ENCODE data around the gene ZBED6. TPM values are rescaled to one million over a fixed set of nuclear protein-coding genes. Genes with fewer than 3 reads are reported as not detected.

ZBED6 gene
- total and polyA plus RNA-seq, 2 experiments from 2014 or later: 2.5 to 4.8 TPM

- H3K9me2 ChIP-seq (ENCODE audit: insufficient read depth): peaks cover 13% of the 10 kb centered on the region
- H3K27me3 ChIP-seq (ENCODE audit: insufficient read depth): no peaks in the 10 kb centered on the region
- H3K4me2 ChIP-seq: peak overlapping the region; percentile 57
- TF ChIP-seq POLR2AphosphoS5 (IDR thresholded peaks at IDR 0.05; ENCODE audit: low read depth): no peak
- TF ChIP-seq CREB1 (CRISPR knock-in tag; IDR thresholded peaks at IDR 0.05; ENCODE audit: low read depth): no peak
- TF ChIP-seq STAT1 (IDR thresholded peaks at IDR 0.05; ENCODE audit: unreplicated experiment): no peak
- TF ChIP-seq NANOG (IDR thresholded peaks at IDR 0.05; ENCODE audit: borderline replicate concordance): no peak
- Mint-ChIP-seq H3K27me3 (ENCODE audit: insufficient read depth, low read depth, poor library complexity) (peaks cover 13% of the 10 kb centered on the region), H3K36me3 (ENCODE audit: low read depth) (peaks cover 39% of the 10 kb centered on the region), H3K9me3 (peaks cover 30% of the 10 kb centered on the region), H3K27ac (peak overlapping the region; percentile 99), H3K4me1 (peaks cover 47% of the 10 kb centered on the region), H3K4me3 (peak overlapping the region; percentile 94)
- H3K36me3 ChIP-seq (ENCODE audit: insufficient read depth): peaks cover 16% of the 10 kb centered on the region; the same call in 1 of the 2 replicates
- DNase-seq (ENCODE audit: low spot score) (no peak), ATAC-seq (no peak)
- peak overlapping the region; percentile 0; the same call in 1 of the 2 replicates for H2AFZ ChIP-seq
- H3K27ac ChIP-seq (ENCODE audit: low read depth): peak overlapping the region; percentile 30
- peaks cover 12% of the 10 kb centered on the region for H3F3A ChIP-seq (replicated peaks; ENCODE audit: low read depth)
- peaks cover 17% of the 10 kb centered on the region for H3K4me1 ChIP-seq (ENCODE audit: insufficient read depth)
- H3K79me2 ChIP-seq (replicated peaks; ENCODE audit: insufficient read depth): peaks cover 39% of the 10 kb centered on the region
- peaks cover 11% of the 10 kb centered on the region; the same call in 1 of the 2 replicates for H4K20me1 ChIP-seq (replicated peaks; ENCODE audit: insufficient read depth)
- H3K4me3 ChIP-seq: peak overlapping the region; percentile 73
These were observed 521 bp upstream of the ZBED6 start for GRCh38 chr1:203794764-203795440.

- ATAC-seq: peak; percentile 42
- H4K20me1 ChIP-seq (replicated peaks; ENCODE audit: insufficient read depth): peaks cover 19% of the 10 kb centered on the region
These were observed 798 bp downstream of the ZBED6 start for GRCh38 chr1:203796236-203796605.

More at GRCh38 chr1:203796236-203796605, 798 bp downstream of the ZBED6 start:
- Mint-ChIP-seq H3K4me3 (peak overlapping the region; percentile 94), H3K9me3 (peaks cover 30% of the 10 kb centered on the region), H3K27ac (peak overlapping the region; percentile 99), H3K4me1 (peaks cover 45% of the 10 kb centered on the region), H3K27me3 (ENCODE audit: insufficient read depth, low read depth, poor library complexity) (peaks cover 13% of the 10 kb centered on the region), H3K36me3 (ENCODE audit: low read depth) (peaks cover 42% of the 10 kb centered on the region)
- Histone ChIP-seq H3K4me2 (peak overlapping the region; percentile 84), H3K79me2 (replicated peaks; ENCODE audit: insufficient read depth) (peaks cover 52% of the 10 kb centered on the region), H3K9me2 (ENCODE audit: insufficient read depth) (peaks cover 13% of the 10 kb centered on the region), H3K4me3 (peak overlapping the region; percentile 73), H2AFZ (no peak overlapping the region), H3K27ac (ENCODE audit: low read depth) (peak overlapping the region; percentile 100), H3K4me1 (ENCODE audit: insufficient read depth) (peaks cover 17% of the 10 kb centered on the region), H3F3A (replicated peaks; ENCODE audit: low read depth) (peaks cover 12% of the 10 kb centered on the region), H3K36me3 (ENCODE audit: insufficient read depth) (peaks cover 16% of the 10 kb centered on the region; the same call in 1 of the 2 replicates), H3K27me3 (ENCODE audit: insufficient read depth) (no peaks in the 10 kb centered on the region)
- DNase-seq (ENCODE audit: low spot score): peak; percentile 63
- TF ChIP-seq ETS1 (IDR thresholded peaks at IDR 0.05) (no peak), CTCF (conservative IDR thresholded peaks at IDR 0.05; ENCODE audit: low read depth in 2 of 2) (no peak), NANOG (IDR thresholded peaks at IDR 0.05; ENCODE audit: borderline replicate concordance) (no peak)
